T-cell (primary cell): ENCODE results near the gene NPW. TPM values are rescaled to one million over a fixed set of nuclear protein-coding genes. Genes with fewer than 3 reads are reported as not detected.
A peak's percentile ranks its signal among the peaks of the same experiment; 100 is the strongest.

ENCODE experiments used
- ATAC-seq, 4 experiments: fragments of 200-7000 bp in 3 of 4; fragments of 150-1000 bp in 1 of 4; cut with Tn5 transposase; replicated peaks in 1 of 4; 1 replicate in 3 of 4; 2 replicates in 1 of 4; pipeline ENCODE4 v1.10.0; 2021; ENCODE audit warnings: moderate library complexity in 3 of 4, mild to moderate bottlenecking in 2 of 4, moderate number of reproducible peaks in 1 of 4
- CTCF ChIA-PET, 2 donors: fragments of 300-600 bp; sonication (Branson Sonifier 250); formaldehyde crosslinking; loops; one replicate each; lab custom pipeline; 2022; ENCODE audit warnings: antibody characterized with exemption in 2 of 2; lab: Charles Lee
- POLR2A ChIA-PET, 2 donors: fragments of 300-600 bp; sonication (Branson Sonifier 250); formaldehyde crosslinking; loops; one replicate each; lab custom pipeline; 2022; ENCODE audit warnings: antibody characterized with exemption in 2 of 2; lab: Charles Lee
- DNase-seq, 35 experiments: peaks; one replicate each; pipeline versions ENCODE4 v3.0.0 to v3.0.0-alpha.2; 2013 to 2023
- H3K27ac ChIP-seq: one replicate; pipeline ENCODE4 v1.5.1; 2013; ENCODE audit warnings: low read length
- H3K27me3 ChIP-seq, 2 experiments: replicated peaks in 1 of 2; 1 replicate in 1 of 2; 2 replicates in 1 of 2; pipeline versions ENCODE4 v1.6.1 to v1.7.0; 2013; ENCODE audit warnings: low read length in 1 of 2, mixed read lengths in 1 of 2; ENCODE audit not compliant: control insufficient read depth in 2 of 2, insufficient read depth in 2 of 2; ENCODE audit errors: extremely low read depth in 1 of 2
- H3K36me3 ChIP-seq, 2 donors: 1 replicate in 1 of 2; 2 replicates in 1 of 2; pipeline versions ENCODE4 v1.6.1 to v1.7.0; 2013; ENCODE audit warnings: low read length in 1 of 2; ENCODE audit not compliant: control insufficient read depth in 2 of 2, insufficient read depth in 1 of 2; ENCODE audit errors: extremely low read depth in 1 of 2
- H3K4me1 ChIP-seq, 2 experiments: 1 replicate in 1 of 2; 2 replicates in 1 of 2; pipeline versions ENCODE4 v1.6.1 to v1.7.0; 2013; ENCODE audit warnings: low read length in 2 of 2, mixed read lengths in 1 of 2; ENCODE audit not compliant: insufficient read depth in 2 of 2, control insufficient read depth in 1 of 2; ENCODE audit errors: extremely low read depth in 1 of 2
- H3K4me3 ChIP-seq, 2 donors: 1 replicate in 1 of 2; 2 replicates in 1 of 2; pipeline versions ENCODE4 v1.5.1 to v1.7.0; 2013; ENCODE audit warnings: mild to moderate bottlenecking in 2 of 2, low read length in 1 of 2, moderate library complexity in 1 of 2; ENCODE audit not compliant: control insufficient read depth in 1 of 2; ENCODE audit errors: extremely low read depth in 1 of 2
- H3K9me3 ChIP-seq: 2 replicates; pipeline ENCODE4 v1.7.0; 2013
- H3K27ac Mint-ChIP-seq, 2 donors: one replicate each; pipeline ENCODE4 v1.8.0; 2020 to 2021; ENCODE audit warnings: mild to moderate bottlenecking in 2 of 2, mixed read lengths in 2 of 2
- H3K27me3 Mint-ChIP-seq, 2 donors: one replicate each; pipeline ENCODE4 v1.8.0; 2021 to 2022; ENCODE audit warnings: mixed read lengths in 2 of 2
- H3K36me3 Mint-ChIP-seq: one replicate; pipeline ENCODE4 v1.8.0; 2021; ENCODE audit warnings: mixed read lengths
- H3K4me1 Mint-ChIP-seq, 3 donors: one replicate each; pipeline ENCODE4 v1.8.0; 2020 to 2022; ENCODE audit warnings: mixed read lengths in 3 of 3, mild to moderate bottlenecking in 1 of 3
- H3K4me3 Mint-ChIP-seq, 3 donors: one replicate each; pipeline ENCODE4 v1.8.0; 2020 to 2022; ENCODE audit warnings: mild to moderate bottlenecking in 3 of 3, mixed read lengths in 3 of 3, moderate library complexity in 3 of 3
- H3K9me3 Mint-ChIP-seq, 3 donors: one replicate each; pipeline ENCODE4 v1.8.0; 2020 to 2022; ENCODE audit warnings: mixed read lengths in 3 of 3
- WGBS: methylation state at CpG from one replicate; pipeline ENCODE4 v1.1.5; 2013; ENCODE audit warnings: missing lambda C conversion rate; ENCODE audit not compliant: insufficient coverage; 5-methylcytosine and 5-hydroxymethylcytosine counted together
- total RNA-seq, 35 experiments: library from RNA in 6 of 35; stranded (reverse) in 6 of 35; fragments of 120-200 nt in 1 of 35; gene quantifications; one replicate each; pipeline versions ENCODE4 v1.2.1 to v1.2.4 and lab custom pipeline; 2013 to 2026

NPW gene
- total RNA-seq, 5 donors from 2014 or later (not counting 1 experiment from before 2014, with no cell fraction given): 0.43 to 0.44 TPM; not detected in 3

DNA sequence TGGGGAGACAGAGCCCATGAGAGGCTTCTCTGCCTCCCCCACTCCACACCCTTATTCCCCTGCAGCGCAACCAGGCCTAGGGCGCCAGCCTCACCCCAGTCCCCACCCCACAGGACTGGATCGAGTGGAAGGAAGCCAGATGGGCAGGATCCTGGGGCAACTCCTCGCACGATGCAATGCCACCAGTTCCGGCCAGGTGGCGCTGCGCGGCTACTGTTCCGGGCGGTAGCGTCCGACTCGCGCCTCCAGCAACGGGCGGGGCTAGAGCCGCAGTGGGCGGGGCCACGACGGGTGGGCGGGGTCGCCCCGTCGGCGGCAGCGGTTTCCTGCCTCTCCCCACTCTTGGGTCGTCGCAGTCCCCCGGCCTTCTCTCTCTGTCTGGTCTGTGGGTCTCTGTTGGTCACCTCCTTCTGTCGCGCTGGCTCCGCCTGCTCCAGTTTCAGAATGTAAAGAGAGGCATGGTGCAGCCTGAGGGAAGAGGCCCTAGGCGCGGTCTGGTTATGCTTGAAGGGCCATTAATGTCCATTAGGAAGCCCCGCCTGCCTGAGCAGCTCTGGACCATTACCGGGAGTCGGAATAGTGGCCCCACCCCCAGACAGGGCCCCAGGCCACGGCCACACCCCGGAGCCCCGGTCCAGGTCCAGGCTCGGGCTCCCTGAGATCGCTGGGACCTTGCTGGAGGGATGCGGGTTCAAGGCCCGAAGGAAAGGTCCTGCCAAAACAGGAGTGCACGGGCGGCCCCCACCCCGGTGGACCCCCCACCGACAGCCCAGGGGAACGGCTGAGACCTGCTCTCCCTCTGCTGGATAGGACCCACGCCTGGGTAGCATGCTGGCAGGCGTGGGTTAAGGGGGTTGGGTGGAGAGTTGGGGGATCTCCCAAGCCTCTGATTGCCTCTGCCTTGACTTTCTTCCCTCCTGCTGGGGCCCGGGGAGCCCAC is 3.8 kb downstream of the NPW start:
- Mint-ChIP-seq H3K27ac (peak overlapping the region; percentile 77 to 83), H3K4me3 (peak overlapping the region; percentile 48 to 71 (median 66)), H3K36me3 (no peaks in the 10 kb centered on the region), H3K9me3 (no peaks in the 10 kb centered on the region), H3K4me1 (peaks cover 13 to 32% (median 16%) of the 10 kb centered on the region in 3 donors), H3K27me3 (peaks cover 11 to 31% of the 10 kb centered on the region in 2 donors)
- no peaks in the 10 kb centered on the region for H3K9me3 ChIP-seq
- DNase-seq (peak; percentile 82 to 99 (median 92)), ATAC-seq (peak; percentile 80 to 91 (median 84))
- CTCF ChIA-PET: interaction anchor here (0.6 to 1.5 kb wide), 9 partner anchors 19 to 1914 kb away, joined by 3 to 9 read pairs (median 3); partner anchors contain the start of genes PKD1 (in 1 of the 2) and TRAF7 (in 1 of the 2)
- peaks cover 2 to 50% of the 10 kb centered on the region in 2 experiments for H3K4me1 ChIP-seq
- H3K36me3 ChIP-seq: no peaks in the 10 kb centered on the region
- H3K27ac ChIP-seq: peak overlapping the region; percentile 72
- POLR2A ChIA-PET: no interaction called here
- H3K27me3 ChIP-seq: peaks cover 0 to 67% of the 10 kb centered on the region in 2 experiments
- peak overlapping the region; percentile 35 to 40 for H3K4me3 ChIP-seq
- 16% methylated on average over 40 of the region's 53 CpGs for WGBS

GRCh38 chr16:2024032-2024420 is 4.4 kb downstream of the NPW start:
- Histone ChIP-seq H3K4me1 (peaks cover 2 to 50% of the 10 kb centered on the region in 2 experiments), H3K9me3 (no peaks in the 10 kb centered on the region), H3K27ac (no peak overlapping the region), H3K27me3 (peaks cover 0 to 61% of the 10 kb centered on the region in 2 experiments), H3K36me3 (no peaks in the 10 kb centered on the region), H3K4me3 (no peak overlapping the region)
- CTCF ChIA-PET: interaction anchor here in 1 of 2 donors (0.8 to 1.0 kb wide), 2 partner anchors 117 to 129 kb away, joined by 3 read pairs; no protein-coding TSS in a partner anchor
- no peak for ATAC-seq
- Mint-ChIP-seq H3K4me3 (peak overlapping the region in 1 of 3 donors; percentile 32), H3K9me3 (no peaks in the 10 kb centered on the region), H3K27me3 (peaks cover 8 to 26% of the 10 kb centered on the region in 2 donors), H3K4me1 (peaks cover 13 to 30% (median 16%) of the 10 kb centered on the region in 3 donors), H3K27ac (peak overlapping the region in 1 of 2 donors; percentile 52), H3K36me3 (no peaks in the 10 kb centered on the region)
- 90% methylated on average over 12 of the region's 12 CpGs for WGBS
- POLR2A ChIA-PET: no interaction called here
- no peak for DNase-seq

- H3K4me1 ChIP-seq: peaks cover 2 to 47% of the 10 kb centered on the region in 2 experiments
- Mint-ChIP-seq H3K36me3 (no peaks in the 10 kb centered on the region), H3K4me1 (peaks cover 13 to 30% (median 16%) of the 10 kb centered on the region in 3 donors), H3K27me3 (peaks cover 8 to 24% of the 10 kb centered on the region in 2 donors), H3K4me3 (peak overlapping the region; percentile 36 to 72 (median 51)), H3K9me3 (no peaks in the 10 kb centered on the region), H3K27ac (peak overlapping the region in 1 of 2 donors; percentile 27)
- DNase-seq (no peak), ATAC-seq (no peak)
- H3K4me3 ChIP-seq: no peak overlapping the region
- H3K27me3 ChIP-seq: peaks cover 0 to 51% of the 10 kb centered on the region in 2 experiments
- no peak overlapping the region for H3K27ac ChIP-seq
- ChIA-PET CTCF (no interaction called here), POLR2A (no interaction called here)
- H3K9me3 ChIP-seq: no peaks in the 10 kb centered on the region
- no peaks in the 10 kb centered on the region for H3K36me3 ChIP-seq
- 97% methylated on average over 10 of the region's 14 CpGs for WGBS
Measured at GRCh38 chr16:2025251-2025650, 5.7 kb downstream of the NPW start.

GRCh38 chr16:2025878-2026460 is 6.4 kb downstream of the NPW start:
- H3K36me3 Mint-ChIP-seq: no peaks in the 10 kb centered on the region
- Histone ChIP-seq H3K4me1 (peaks cover 2 to 41% of the 10 kb centered on the region in 2 experiments), H3K9me3 (no peaks in the 10 kb centered on the region), H3K27ac (no peak overlapping the region), H3K4me3 (peak overlapping the region in 1 of 2 donors; percentile 46), H3K36me3 (no peaks in the 10 kb centered on the region), H3K27me3 (peaks cover 0 to 44% of the 10 kb centered on the region in 2 experiments)
- peak overlapping the region; percentile 56 to 72 (median 63) for H3K4me3 Mint-ChIP-seq
- WGBS: 96% methylated on average over 15 of the region's 16 CpGs
- H3K4me1 Mint-ChIP-seq: peaks cover 13 to 26% (median 14%) of the 10 kb centered on the region in 3 donors
- H3K27ac Mint-ChIP-seq: no peak overlapping the region
- ChIA-PET CTCF (no interaction called here), POLR2A (interaction anchor here in 1 of 2 donors (0.6 kb wide), 1 partner anchor 129 kb away, joined by 3 read pairs; the partner anchor contains the start of gene TRAF7)
- H3K9me3 Mint-ChIP-seq: no peaks in the 10 kb centered on the region
- ATAC-seq (no peak), DNase-seq (no peak)
- peaks cover 8 to 19% of the 10 kb centered on the region in 2 donors for H3K27me3 Mint-ChIP-seq

DNA sequence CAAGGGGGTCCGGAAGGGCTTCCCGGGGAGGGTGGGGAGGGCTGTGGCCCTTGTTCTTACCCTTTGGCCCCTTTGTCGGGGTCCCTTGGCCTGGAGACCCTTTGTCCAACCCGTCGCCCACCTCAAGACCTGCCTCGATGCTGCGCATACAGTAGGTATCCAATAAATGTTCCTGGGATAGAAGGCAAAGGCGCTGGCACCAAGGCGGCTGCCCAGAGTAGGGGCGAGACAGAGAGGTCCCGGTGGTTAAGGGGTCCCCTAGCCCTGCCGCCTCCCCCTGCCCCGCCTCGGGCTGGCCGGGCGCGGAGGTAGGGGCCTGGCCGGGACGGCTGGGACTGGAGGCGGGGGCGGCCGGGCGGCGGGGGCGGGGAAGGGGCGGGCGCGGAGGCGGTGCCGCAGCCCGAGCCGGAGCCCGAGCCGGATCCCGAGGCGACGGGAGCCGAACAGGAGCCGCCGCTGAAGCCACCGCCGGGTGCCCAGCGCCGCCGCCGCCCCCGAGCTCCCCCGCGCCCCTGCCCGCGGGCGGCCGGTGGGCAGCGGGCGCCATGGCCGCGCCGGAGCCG is 7.0 kb downstream of the NPW start, which contains the start of gene NHERF2:
NHERF2 (plus strand) TSS at position 442 of the 563 bp plus-strand sequence; CDS start at position 546, 104 bp downstream.
- Histone ChIP-seq H3K9me3 (no peaks in the 10 kb centered on the region), H3K27ac (no peak within 1 kb of the TSS), H3K4me1 (peaks cover 2 to 41% of the 10 kb centered on the region in 2 experiments), H3K36me3 (no peaks in the 10 kb centered on the region), H3K4me3 (peak within 1 kb of the TSS; percentile 23 to 55), H3K27me3 (peaks cover 0 to 44% of the 10 kb centered on the region in 2 experiments)
- peaks cover 7 to 13% of the 10 kb centered on the region in 2 donors for H3K27me3 Mint-ChIP-seq
- ChIA-PET CTCF (no interaction called here), POLR2A (interaction anchor here in 1 of 2 donors (0.6 kb wide), 2 partner anchors 129 to 489 kb away, joined by 3 to 6 read pairs; partner anchors contain the start of gene TRAF7)
- H3K4me1 Mint-ChIP-seq: peaks cover 13 to 26% (median 14%) of the 10 kb centered on the region in 3 donors
- no peaks in the 10 kb centered on the region for H3K9me3 Mint-ChIP-seq
- H3K27ac Mint-ChIP-seq: peak within 1 kb of the TSS in 1 of 2 donors; percentile 22
- H3K36me3 Mint-ChIP-seq: no peaks in the 10 kb centered on the region
- 12% methylated on average over 47 of the region's 59 CpGs for WGBS
- DNase-seq (peak in 4 of 35 experiments; percentile 29 to 60 (median 35)), ATAC-seq (peak; percentile 41 to 48 (median 45))
- H3K4me3 Mint-ChIP-seq: peak within 1 kb of the TSS; percentile 70 to 75 (median 72)
